ENCODE data around the gene HSDL1. TPM values are rescaled to one million over a fixed set of nuclear protein-coding genes. Genes with fewer than 3 reads are reported as not detected.

The HSDL1 gene
- polyA plus RNA-seq, 1 experiment = 12.1 TPM

DNA sequence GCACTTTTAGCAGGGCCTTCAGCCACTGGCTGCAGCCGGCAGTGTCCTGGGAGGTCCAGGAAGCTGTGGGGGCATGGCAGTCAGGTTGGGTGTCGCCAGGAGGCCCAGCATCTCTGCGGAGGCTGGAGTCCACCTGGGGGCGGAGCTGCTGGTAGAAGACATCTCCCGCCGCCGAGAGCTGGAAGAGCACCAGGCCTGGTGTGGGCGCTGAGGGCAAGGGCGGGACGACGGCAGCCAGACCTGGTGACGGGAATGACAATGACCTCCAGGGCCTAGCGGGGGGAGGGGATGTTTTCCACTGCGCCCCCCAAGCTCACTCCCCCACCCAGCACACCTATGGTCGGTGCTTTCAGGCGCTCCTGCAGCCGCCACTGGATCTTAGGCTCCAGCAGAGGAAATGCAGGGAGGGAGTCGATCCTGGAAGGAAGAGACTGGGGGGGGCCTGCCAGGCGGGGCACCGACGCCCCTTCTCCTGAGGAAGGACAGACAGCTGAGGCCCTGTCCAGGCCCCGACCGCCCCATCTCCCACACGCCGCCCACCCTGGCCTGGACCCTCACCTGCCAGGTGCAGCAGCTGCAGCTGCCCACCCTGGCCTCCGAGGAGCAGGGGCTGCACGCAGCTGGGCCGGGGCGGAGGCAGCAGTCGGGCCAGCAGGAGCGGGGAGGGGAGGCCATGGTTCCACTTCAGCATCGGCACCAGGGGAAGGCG, 34.8 kb upstream of the HSDL1 start:
- Histone ChIP-seq H3K36me3 (ENCODE audit: control insufficient read depth, insufficient read depth, low read length) (peaks cover 36% of the 10 kb centered on the region), H3K27me3 (ENCODE audit: control insufficient read depth, insufficient read depth, low read length) (no peaks in the 10 kb centered on the region), H3K4me3 (ENCODE audit: low read depth, low read length) (no peak overlapping the region)
- CTCF ChIA-PET = interaction anchor here (1.3 kb wide), 1 partner anchor 97 kb away, joined by 3 read pairs; no protein-coding TSS in a partner anchor
- TF ChIP-seq, protein P1, sequence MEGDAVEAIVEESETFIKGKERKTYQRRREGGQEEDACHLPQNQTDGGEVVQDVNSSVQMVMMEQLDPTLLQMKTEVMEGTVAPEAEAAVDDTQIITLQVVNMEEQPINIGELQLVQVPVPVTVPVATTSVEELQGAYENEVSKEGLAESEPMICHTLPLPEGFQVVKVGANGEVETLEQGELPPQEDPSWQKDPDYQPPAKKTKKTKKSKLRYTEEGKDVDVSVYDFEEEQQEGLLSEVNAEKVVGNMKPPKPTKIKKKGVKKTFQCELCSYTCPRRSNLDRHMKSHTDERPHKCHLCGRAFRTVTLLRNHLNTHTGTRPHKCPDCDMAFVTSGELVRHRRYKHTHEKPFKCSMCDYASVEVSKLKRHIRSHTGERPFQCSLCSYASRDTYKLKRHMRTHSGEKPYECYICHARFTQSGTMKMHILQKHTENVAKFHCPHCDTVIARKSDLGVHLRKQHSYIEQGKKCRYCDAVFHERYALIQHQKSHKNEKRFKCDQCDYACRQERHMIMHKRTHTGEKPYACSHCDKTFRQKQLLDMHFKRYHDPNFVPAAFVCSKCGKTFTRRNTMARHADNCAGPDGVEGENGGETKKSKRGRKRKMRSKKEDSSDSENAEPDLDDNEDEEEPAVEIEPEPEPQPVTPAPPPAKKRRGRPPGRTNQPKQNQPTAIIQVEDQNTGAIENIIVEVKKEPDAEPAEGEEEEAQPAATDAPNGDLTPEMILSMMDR (IDR thresholded peaks at IDR 0.05; ENCODE audit: insufficient read depth, low read depth, low read length) = no peak
- POLR2A ChIA-PET = no interaction called here
- no peak for DNase-seq (ENCODE audit: low read depth)

- POLR2A ChIA-PET = no interaction called here
- TF ChIP-seq, protein P1 (IDR thresholded peaks at IDR 0.05; ENCODE audit: insufficient read depth, low read depth, low read length) = no peak
- H3K27me3 ChIP-seq (ENCODE audit: control insufficient read depth, insufficient read depth, low read length) = no peaks in the 10 kb centered on the region
- no peak for DNase-seq (ENCODE audit: low read depth)
- H3K36me3 ChIP-seq (ENCODE audit: control insufficient read depth, insufficient read depth, low read length) = peaks cover 32% of the 10 kb centered on the region
- no peak overlapping the region for H3K4me3 ChIP-seq (ENCODE audit: low read depth, low read length)
- CTCF ChIA-PET = interaction anchor here (0.6 to 4.8 kb wide), 5 partner anchors 7 to 197 kb away, joined by 3 to 42 read pairs (median 3); partner anchors contain the start of gene TAF1C
These were observed 34.1 kb upstream of the HSDL1 start for GRCh38 chr16:84178892-84179611.

DNA sequence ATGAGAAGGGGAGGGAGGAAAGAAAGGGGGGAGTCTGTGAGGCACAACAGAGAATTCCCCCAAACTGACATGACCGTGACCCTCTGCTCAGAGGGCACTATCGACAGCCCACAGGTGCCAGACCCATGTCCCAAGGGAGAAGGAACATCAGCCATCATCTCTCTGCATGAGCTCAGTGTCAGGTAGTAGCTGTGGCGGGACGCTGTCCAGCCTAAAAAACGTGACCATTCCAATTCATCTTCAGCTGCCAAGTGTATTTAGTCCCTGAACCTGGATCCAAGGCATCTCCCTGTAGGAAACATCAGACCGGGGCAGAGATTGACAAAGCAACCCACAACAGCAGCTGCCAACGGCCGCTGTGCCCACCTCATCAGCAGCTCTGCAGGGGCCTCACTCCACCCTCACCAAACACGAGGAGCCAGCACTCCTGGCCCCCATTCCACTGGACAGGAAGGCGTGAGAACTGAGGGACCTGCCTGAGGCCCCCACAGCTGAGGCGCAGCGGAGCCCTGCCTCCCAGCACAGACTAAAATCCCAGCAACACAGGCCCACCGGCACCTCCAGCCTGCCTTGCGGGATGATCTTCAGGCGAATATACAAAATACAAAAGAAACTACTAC, 33.3 kb upstream of the HSDL1 start:
- no peak for DNase-seq (ENCODE audit: low read depth)
- Histone ChIP-seq H3K4me3 (ENCODE audit: low read depth, low read length) (no peak overlapping the region), H3K36me3 (ENCODE audit: control insufficient read depth, insufficient read depth, low read length) (peaks cover 27% of the 10 kb centered on the region), H3K27me3 (ENCODE audit: control insufficient read depth, insufficient read depth, low read length) (no peaks in the 10 kb centered on the region)
- ChIA-PET POLR2A (no interaction called here), CTCF (interaction anchor here (0.6 to 4.8 kb wide), 5 partner anchors 8 to 198 kb away, joined by 3 to 42 read pairs (median 3); partner anchors contain the start of gene TAF1C)
- TF ChIP-seq, protein P1 (IDR thresholded peaks at IDR 0.05; ENCODE audit: insufficient read depth, low read depth, low read length) = no peak

GRCh38 chr16:84177741-84178073, 32.7 kb upstream of the HSDL1 start:
- H3K27me3 ChIP-seq (ENCODE audit: control insufficient read depth, insufficient read depth, low read length) = no peaks in the 10 kb centered on the region
- ChIA-PET POLR2A (no interaction called here), CTCF (interaction anchor here (0.9 to 4.8 kb wide), 5 partner anchors 9 to 93 kb away, joined by 3 to 42 read pairs (median 5); partner anchors contain the start of gene TAF1C)
- TF ChIP-seq, protein P1 (IDR thresholded peaks at IDR 0.05; ENCODE audit: insufficient read depth, low read depth, low read length) = no peak
- H3K36me3 ChIP-seq (ENCODE audit: control insufficient read depth, insufficient read depth, low read length) = peaks cover 22% of the 10 kb centered on the region
- no peak overlapping the region for H3K4me3 ChIP-seq (ENCODE audit: low read depth, low read length)
- no peak for DNase-seq (ENCODE audit: low read depth)

Measured in BJ (cell line).